Common myeloid progenitor, CD34-positive (primary cell): Measurements from ENCODE around the gene DIPK1B.
"Not testable (repeated sequence)": the region's sequence is repeated elsewhere in the genome, so short reads cannot be mapped to it uniquely, and the experiment has no call there.

Source experiments
- CTCF ChIA-PET: fragments of 350-600 bp; sonication (Branson Sonifier 250); formaldehyde crosslinking; loops from one replicate; lab custom pipeline; 2021; ENCODE audit warnings: antibody characterized with exemption; lab: Charles Lee
- POLR2A ChIA-PET: fragments of 350-600 bp; sonication (Branson Sonifier 250); formaldehyde crosslinking; loops from one replicate; lab custom pipeline; 2021; ENCODE audit warnings: antibody characterized with exemption; lab: Charles Lee
- DNase-seq, 3 donors: peaks; one replicate each; pipeline versions ENCODE4 v3.0.0 to v3.0.0-alpha.2; 2013
- H3K27ac ChIP-seq, 2 experiments: 1 replicate in 1 of 2; 2 replicates in 1 of 2; pipeline ENCODE4 v1.7.0; 2013; ENCODE audit warnings: inconsistent platforms in 2 of 2, low read length in 2 of 2, mild to moderate bottlenecking in 2 of 2, low read depth in 1 of 2, moderate library complexity in 1 of 2; ENCODE audit not compliant: severe bottlenecking in 2 of 2, insufficient read depth in 1 of 2, poor library complexity in 1 of 2
- H3K27me3 ChIP-seq, 5 experiments: replicated peaks in 2 of 5; 1 replicate in 3 of 5; 2 replicates in 2 of 5; pipeline versions ENCODE4 v1.6.1 to v1.7.0; 2013; ENCODE audit warnings: low read length in 4 of 5, mild to moderate bottlenecking in 2 of 5, moderate library complexity in 2 of 5, inconsistent platforms in 1 of 5; ENCODE audit not compliant: insufficient read depth in 5 of 5, control insufficient read depth in 4 of 5
- H3K36me3 ChIP-seq, 4 experiments: 1 replicate in 2 of 4; 2 replicates in 2 of 4; pipeline versions ENCODE4 v1.6.1 to v1.7.0; 2013; ENCODE audit warnings: low read length in 3 of 4, control low read depth in 1 of 4, mild to moderate bottlenecking in 1 of 4; ENCODE audit not compliant: control insufficient read depth in 4 of 4, insufficient read depth in 4 of 4
- H3K4me1 ChIP-seq, 4 experiments: 1 replicate in 3 of 4; 2 replicates in 1 of 4; pipeline versions ENCODE4 v1.6.1 to v1.7.1; 2013; ENCODE audit warnings: low read length in 3 of 4, mild to moderate bottlenecking in 3 of 4, control low read depth in 1 of 4, inconsistent platforms in 1 of 4, moderate library complexity in 1 of 4; ENCODE audit not compliant: control insufficient read depth in 4 of 4, insufficient read depth in 4 of 4; ENCODE audit errors: control extremely low read depth in 1 of 4
- H3K4me3 ChIP-seq, 7 experiments: 1 replicate in 4 of 7; 2 replicates in 3 of 7; pipeline versions ENCODE4 v1.5.1 to v1.7.0; 2013; ENCODE audit warnings: mild to moderate bottlenecking in 7 of 7, low read length in 6 of 7, moderate library complexity in 6 of 7, inconsistent platforms in 2 of 7, low read depth in 2 of 7, control low read depth in 1 of 7; ENCODE audit not compliant: insufficient read depth in 4 of 7, control insufficient read depth in 1 of 7; ENCODE audit errors: extremely low read depth in 1 of 7
- H3K9me3 ChIP-seq, 5 experiments: 1 replicate in 4 of 5; 2 replicates in 1 of 5; pipeline versions ENCODE4 v1.6.1 to v1.7.1; 2013; ENCODE audit warnings: low read length in 4 of 5, mild to moderate bottlenecking in 2 of 5, inconsistent platforms in 1 of 5, low read depth in 1 of 5, moderate library complexity in 1 of 5; ENCODE audit not compliant: control insufficient read depth in 4 of 5, insufficient read depth in 2 of 5; ENCODE audit errors: control extremely low read depth in 1 of 5
- WGBS: methylation state at CpG from one replicate; pipeline ENCODE4 v1.1.5; 2013; ENCODE audit not compliant: insufficient coverage; 5-methylcytosine and 5-hydroxymethylcytosine counted together

The DIPK1B gene

DNA sequence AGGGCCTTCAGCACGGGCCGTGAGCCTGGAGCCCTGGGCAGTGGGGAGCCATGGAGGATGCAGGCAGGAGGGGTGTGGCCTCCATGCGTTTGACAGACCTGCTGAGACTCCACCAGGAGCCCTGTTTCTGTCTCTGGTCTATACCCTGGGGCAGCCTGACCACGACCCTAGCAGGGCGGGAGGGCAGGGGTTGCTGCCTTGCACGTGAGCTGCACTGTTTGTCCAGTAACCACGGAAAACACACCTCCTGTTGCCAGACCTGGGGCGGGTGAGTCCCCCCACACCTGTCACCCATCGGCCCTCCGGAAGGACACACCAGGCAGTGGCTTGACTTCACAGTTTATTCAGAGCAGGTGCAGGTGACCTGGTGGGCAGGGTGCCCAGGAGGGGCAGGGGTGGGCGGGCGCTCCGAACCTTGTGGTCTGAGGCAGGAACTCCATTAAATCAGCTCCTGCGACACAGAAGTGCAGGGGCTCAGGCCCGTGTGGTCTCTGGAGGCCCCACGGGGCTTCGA, 41.7 kb downstream of the DIPK1B start:
- WGBS = 44% methylated on average over 12 of the region's 17 CpGs
- Histone ChIP-seq H3K4me3 (no peak overlapping the region), H3K9me3 (peaks cover 1 to 26% (median 3%) of the 10 kb centered on the region in 5 experiments), H3K27ac (no peak overlapping the region), H3K27me3 (no peaks in the 10 kb centered on the region), H3K36me3 (no peaks in the 10 kb centered on the region), H3K4me1 (peaks cover 0 to 29% (median 16%) of the 10 kb centered on the region in 4 experiments)
- CTCF ChIA-PET = interaction anchor here (0.9 to 3.2 kb wide), 8 partner anchors 9 to 31 kb away, joined by 3 to 11 read pairs (median 4); no protein-coding TSS in a partner anchor
- DNase-seq = peak in 2 of 3 donors; percentile 74 to 85
- POLR2A ChIA-PET = interaction anchor here (1.0 kb wide), 1 partner anchor 26 kb away, joined by 6 read pairs; no protein-coding TSS in a partner anchor

DNA sequence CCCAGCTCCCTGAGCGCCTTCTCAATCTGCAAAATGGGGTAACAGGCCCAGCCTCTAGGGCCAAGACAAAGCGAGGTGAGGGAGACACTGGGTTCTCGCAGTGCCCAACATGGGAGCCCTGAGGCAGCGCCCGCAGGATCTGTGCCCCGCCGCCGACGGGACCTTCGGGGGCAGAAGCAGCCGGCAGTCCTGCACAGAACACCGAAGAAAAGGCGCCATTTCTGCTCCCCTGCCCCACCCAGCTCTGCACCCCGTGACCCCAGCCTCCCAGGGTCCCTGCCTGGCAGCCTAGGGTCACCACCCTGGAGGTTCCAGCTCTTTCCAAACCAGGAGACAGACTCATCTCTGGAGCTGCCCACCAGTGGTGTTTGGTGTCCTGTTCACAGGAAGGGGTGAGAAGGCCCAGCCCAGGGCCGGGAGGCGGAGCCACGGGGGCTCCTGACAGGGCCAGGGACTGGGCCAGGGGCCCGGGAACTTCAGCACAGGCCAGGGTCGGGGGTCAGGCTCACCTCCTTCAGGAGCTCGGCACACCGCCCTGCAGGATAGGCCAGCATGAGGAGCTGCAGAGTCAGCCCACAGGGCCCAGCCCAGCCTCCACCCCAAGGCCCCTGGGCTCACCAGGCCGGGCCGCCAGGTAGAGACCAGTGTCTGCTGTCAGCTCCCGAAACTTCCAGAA, 42.4 kb downstream of the DIPK1B start:
- H3K27ac ChIP-seq = no peak overlapping the region
- H3K9me3 ChIP-seq = peaks cover 1 to 26% (median 3%) of the 10 kb centered on the region in 5 experiments
- ChIA-PET POLR2A (interaction anchor here (1.0 kb wide), 1 partner anchor 26 kb away, joined by 6 read pairs; no protein-coding TSS in a partner anchor), CTCF (interaction anchor here (0.9 to 3.2 kb wide), 8 partner anchors 9 to 31 kb away, joined by 3 to 11 read pairs (median 4); no protein-coding TSS in a partner anchor)
- WGBS = 92% methylated on average over 20 of the region's 24 CpGs
- no peaks in the 10 kb centered on the region for H3K27me3 ChIP-seq
- peaks cover 0 to 23% (median 10%) of the 10 kb centered on the region in 4 experiments for H3K4me1 ChIP-seq
- DNase-seq = no peak
- no peaks in the 10 kb centered on the region for H3K36me3 ChIP-seq
- no peak overlapping the region for H3K4me3 ChIP-seq

DNA sequence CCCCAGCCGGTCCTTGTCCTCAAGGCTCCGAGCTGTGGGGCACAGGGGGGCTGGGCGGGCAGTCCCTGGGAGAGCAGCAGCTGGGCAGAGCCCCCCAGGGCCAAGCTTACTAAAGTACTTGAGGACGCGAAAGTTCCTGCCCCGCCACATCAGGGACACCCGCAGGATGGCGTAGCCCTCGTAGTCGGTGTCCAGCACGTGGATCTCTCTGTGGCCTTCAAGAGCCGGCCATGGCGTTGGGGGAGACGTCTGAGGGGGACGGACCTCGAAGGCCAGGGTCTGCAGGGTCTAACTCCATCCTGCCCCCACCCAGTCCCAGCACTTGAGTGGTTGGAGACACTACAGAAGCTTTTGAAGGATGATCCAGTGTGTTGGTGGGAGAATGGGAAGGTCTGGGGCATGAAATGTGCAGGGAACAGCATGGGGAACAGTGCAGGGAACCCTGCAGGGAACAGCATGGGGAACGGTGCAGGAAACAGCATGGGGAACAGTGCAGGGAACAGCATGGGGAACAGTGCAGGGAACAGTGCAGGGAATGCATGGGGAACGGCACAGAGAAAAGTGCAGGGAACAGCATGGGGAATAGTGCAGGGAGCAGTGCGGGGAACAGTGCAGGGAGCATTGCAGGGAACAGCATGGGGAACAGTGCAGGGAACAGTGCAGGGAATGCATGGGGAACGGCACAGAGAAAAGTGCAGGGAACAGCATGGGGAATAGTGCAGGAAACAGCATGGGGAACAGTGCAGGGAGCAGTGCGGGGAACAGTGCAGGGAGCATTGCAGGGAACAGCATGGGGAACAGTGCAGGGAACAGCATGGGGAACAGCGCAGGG, 43.1 kb downstream of the DIPK1B start:
- WGBS = 98% methylated on average over 22 of the region's 22 CpGs
- H3K4me3 ChIP-seq, POLR2A ChIA-PET, H3K27me3 ChIP-seq, H3K36me3 ChIP-seq, DNase-seq, H3K27ac ChIP-seq: not testable (repeated sequence)
- Histone ChIP-seq H3K9me3 (peaks cover 1 to 26% (median 3%) of the 10 kb centered on the region in 5 experiments), H3K4me1 (peaks cover 0 to 18% (median 8%) of the 10 kb centered on the region in 4 experiments)
- CTCF ChIA-PET = interaction anchor here (0.9 to 3.2 kb wide), 7 partner anchors 8 to 30 kb away, joined by 3 to 11 read pairs (median 3); no protein-coding TSS in a partner anchor

DNA sequence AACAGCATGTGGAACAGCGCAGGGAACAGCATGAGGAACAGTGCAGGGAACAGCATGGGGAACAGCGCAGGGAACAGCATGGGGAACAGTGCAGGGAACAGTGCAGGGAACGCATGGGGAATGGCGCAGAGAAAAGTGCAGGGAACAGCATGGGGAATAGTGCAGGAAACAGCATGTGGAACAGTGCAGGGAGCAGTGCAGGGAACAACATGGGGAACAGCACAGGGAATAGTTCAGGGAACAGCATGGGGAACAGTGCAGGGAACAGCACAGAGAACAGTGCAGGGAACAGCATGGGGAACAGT, 43.7 kb downstream of the DIPK1B start:
- peaks cover 1 to 25% (median 3%) of the 10 kb centered on the region in 5 experiments for H3K9me3 ChIP-seq
- ChIA-PET CTCF (interaction anchor here (0.9 to 3.2 kb wide), 3 partner anchors 10 to 27 kb away, joined by 3 to 11 read pairs (median 4); no protein-coding TSS in a partner anchor), POLR2A (no interaction called here)
- H3K4me3 ChIP-seq = no peak overlapping the region
- no peak for DNase-seq
- no peak overlapping the region for H3K27ac ChIP-seq
- no peaks in the 10 kb centered on the region for H3K36me3 ChIP-seq
- 100% methylated on average over 4 of the region's 4 CpGs for WGBS
- H3K4me1 ChIP-seq = peaks cover 0 to 17% (median 8%) of the 10 kb centered on the region in 4 experiments
- H3K27me3 ChIP-seq = no peaks in the 10 kb centered on the region

DNA sequence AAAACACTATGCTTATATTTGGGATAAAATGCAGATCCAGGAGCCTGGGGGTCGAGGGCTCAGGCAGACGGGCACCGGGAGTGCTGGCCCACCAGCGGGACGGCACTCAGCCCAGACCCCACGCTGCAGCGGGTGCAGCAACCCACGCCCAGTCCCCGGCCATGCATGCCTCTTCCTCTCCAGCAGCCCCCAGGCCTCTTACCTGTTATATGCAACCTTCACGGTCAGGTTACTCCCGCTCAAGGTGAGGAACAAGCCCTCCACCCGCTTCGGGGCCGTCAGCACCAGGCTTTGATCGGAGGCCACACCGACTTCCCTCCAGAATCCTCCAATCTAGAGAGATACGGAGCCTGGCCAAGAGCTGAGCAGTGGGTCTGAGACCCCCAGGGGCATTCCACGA, 44.5 kb downstream of the DIPK1B start:
- H3K9me3 ChIP-seq = peaks cover 0 to 17% (median 2%) of the 10 kb centered on the region in 5 experiments
- 95% methylated on average over 18 of the region's 18 CpGs for WGBS
- no peaks in the 10 kb centered on the region for H3K36me3 ChIP-seq
- H3K4me3 ChIP-seq = no peak overlapping the region
- ChIA-PET CTCF (interaction anchor here (0.9 to 3.2 kb wide), 7 partner anchors 11 to 127 kb away, joined by 3 to 11 read pairs (median 4); no protein-coding TSS in a partner anchor), POLR2A (no interaction called here)
- H3K27ac ChIP-seq = no peak overlapping the region
- H3K4me1 ChIP-seq = peaks cover 0 to 17% (median 8%) of the 10 kb centered on the region in 4 experiments
- no peaks in the 10 kb centered on the region for H3K27me3 ChIP-seq
- no peak for DNase-seq

DNA sequence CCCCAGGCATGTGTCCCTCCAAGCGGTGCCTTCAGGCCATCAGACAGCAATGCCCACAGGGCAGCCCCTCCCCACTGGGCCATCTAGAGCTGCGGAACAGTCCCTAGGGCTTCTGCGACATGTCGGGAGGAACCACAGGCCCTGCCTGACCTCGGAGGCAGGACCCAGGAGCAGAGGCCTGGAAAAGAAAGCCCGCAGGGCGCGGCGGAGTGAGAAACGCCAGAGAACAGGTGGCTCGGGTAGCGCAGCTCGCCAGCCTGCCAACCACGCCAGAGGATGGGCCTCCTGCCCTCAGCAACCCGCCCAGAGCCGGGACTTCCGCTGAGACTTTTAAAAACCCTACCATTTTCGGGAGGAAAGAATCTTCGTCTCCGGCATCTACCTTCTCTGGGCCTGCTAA, 45.0 kb downstream of the DIPK1B start:
- no peaks in the 10 kb centered on the region for H3K27me3 ChIP-seq
- H3K4me1 ChIP-seq = peaks cover 0 to 17% (median 8%) of the 10 kb centered on the region in 4 experiments
- ChIA-PET POLR2A (no interaction called here), CTCF (interaction anchor here (0.7 to 1.9 kb wide), 7 partner anchors 10 to 128 kb away, joined by 3 to 12 read pairs (median 4); no protein-coding TSS in a partner anchor)
- H3K36me3 ChIP-seq = no peaks in the 10 kb centered on the region
- peaks cover 0 to 15% (median 1%) of the 10 kb centered on the region in 5 experiments for H3K9me3 ChIP-seq
- 93% methylated on average over 19 of the region's 20 CpGs for WGBS
- no peak for DNase-seq
- no peak overlapping the region for H3K27ac ChIP-seq
- H3K4me3 ChIP-seq = no peak overlapping the region
